SU-DHL-6 (cell line): ENCODE measurements around the gene LHPP.

ENCODE experiments used
- H2AFZ ChIP-seq: fragments of 200-600 bp; sonication (generic); 2 replicates; pipeline ENCODE4 v1.6.1; 2014; ENCODE audit warnings: low read depth, mild to moderate bottlenecking, moderate library complexity, mixed read lengths, antibody characterized with exemption, low read length; ENCODE audit not compliant: severe bottlenecking
- H3F3A ChIP-seq: fragments of 200-600 bp; shearing (Covaris generic); 2 replicates; pipeline ENCODE4 v1.6.0; 2016; ENCODE audit warnings: antibody characterized with exemption, mild to moderate bottlenecking; ENCODE audit not compliant: insufficient read depth
- H3K27ac ChIP-seq: fragments of 200-600 bp; sonication (generic); 2 replicates; pipeline ENCODE4 v1.5.1; 2016; ENCODE audit warnings: low read depth, mild to moderate bottlenecking, low read length, moderate library complexity, mixed read lengths
- H3K27me3 ChIP-seq: fragments of 200-600 bp; sonication (generic), shearing (Covaris generic); 2 replicates; pipeline ENCODE4 v1.6.0; 2014; ENCODE audit warnings: mild to moderate bottlenecking, low read length
- H3K36me3 ChIP-seq: fragments of 200-600 bp; sonication (generic); 2 replicates; pipeline ENCODE4 v1.6.1; 2014; ENCODE audit warnings: mild to moderate bottlenecking, low read length, mixed read lengths
- H3K4me2 ChIP-seq: fragments of 300-600, 200-600 bp; shearing (Covaris generic), sonication (generic); 2 replicates; pipeline ENCODE4 v1.6.0; 2014; ENCODE audit warnings: low read length, low read depth, mild to moderate bottlenecking; ENCODE audit not compliant: poor library complexity, severe bottlenecking
- H3K4me3 ChIP-seq: fragments of 200-600 bp; sonication (generic); 2 replicates; pipeline ENCODE4 v1.5.1; 2014; ENCODE audit warnings: antibody characterized with exemption, low read length, mild to moderate bottlenecking, mixed read lengths; ENCODE audit not compliant: insufficient read depth, poor library complexity, severe bottlenecking
- H3K79me2 ChIP-seq: fragments of 200-600 bp; sonication (generic); 2 replicates; pipeline ENCODE4 v1.6.1; 2014; ENCODE audit warnings: mild to moderate bottlenecking, low read length, moderate library complexity; ENCODE audit not compliant: insufficient read depth
- H3K9ac ChIP-seq: fragments of 200-600 bp; sonication (generic); 2 replicates; pipeline ENCODE4 v1.7.0; 2014; ENCODE audit warnings: mild to moderate bottlenecking, low read length
- H3K9me2 ChIP-seq: fragments of 200-600 bp; sonication (generic); replicated peaks from 2 replicates; pipeline ENCODE4 v1.6.1; 2014; ENCODE audit warnings: low read length; ENCODE audit not compliant: insufficient read depth
- H3K9me3 ChIP-seq: fragments of 200-600 bp; sonication (generic); 2 replicates; pipeline ENCODE4 v1.6.1; 2014; ENCODE audit warnings: low read length, mixed read lengths; ENCODE audit not compliant: insufficient read depth
- H4K20me1 ChIP-seq: fragments of 200-600 bp; sonication (generic); 2 replicates; pipeline ENCODE4 v1.6.1; 2014; ENCODE audit warnings: low read depth, mild to moderate bottlenecking, antibody characterized with exemption, low read length, moderate library complexity, mixed read lengths
- CTCF ChIP-seq: fragments of 200-600 bp; sonication (generic); IDR thresholded peaks from one replicate; pipeline ENCODE4 v1.5.1; 2017; ENCODE audit warnings: antibody characterized with exemption, mild to moderate bottlenecking, low read length, moderate library complexity; ENCODE audit not compliant: insufficient read depth, poor library complexity, severe bottlenecking
- EZH2phosphoT487 ChIP-seq: fragments of 200-600 bp; sonication (generic), shearing (Covaris generic); conservative IDR thresholded peaks from 2 replicates; pipeline ENCODE4 v1.6.1; 2018; ENCODE audit warnings: mild to moderate bottlenecking, antibody characterized with exemption, low read length, moderate library complexity, mixed read lengths

LHPP gene

GRCh38 chr10:124532106-124532641 is 70.6 kb downstream of the LHPP start:
- H3K9me3 ChIP-seq: no peaks in the 10 kb centered on the region
- peak overlapping the region; percentile 19 for H3K4me2 ChIP-seq
- H3K9ac ChIP-seq: peak overlapping the region; percentile 43
- no peaks in the 10 kb centered on the region for H4K20me1 ChIP-seq
- no peaks in the 10 kb centered on the region for H3K79me2 ChIP-seq
- H3K27me3 ChIP-seq: no peaks in the 10 kb centered on the region
- no peak overlapping the region for H3K4me3 ChIP-seq
- H3F3A ChIP-seq: peaks cover 51% of the 10 kb centered on the region
- peak overlapping the region; percentile 98 for H3K27ac ChIP-seq
- H2AFZ ChIP-seq: no peak overlapping the region
- H3K9me2 ChIP-seq: no peaks in the 10 kb centered on the region
- TF ChIP-seq CTCF (peak; percentile 89), EZH2phosphoT487 (no peak)
- H3K36me3 ChIP-seq: no peaks in the 10 kb centered on the region

DNA sequence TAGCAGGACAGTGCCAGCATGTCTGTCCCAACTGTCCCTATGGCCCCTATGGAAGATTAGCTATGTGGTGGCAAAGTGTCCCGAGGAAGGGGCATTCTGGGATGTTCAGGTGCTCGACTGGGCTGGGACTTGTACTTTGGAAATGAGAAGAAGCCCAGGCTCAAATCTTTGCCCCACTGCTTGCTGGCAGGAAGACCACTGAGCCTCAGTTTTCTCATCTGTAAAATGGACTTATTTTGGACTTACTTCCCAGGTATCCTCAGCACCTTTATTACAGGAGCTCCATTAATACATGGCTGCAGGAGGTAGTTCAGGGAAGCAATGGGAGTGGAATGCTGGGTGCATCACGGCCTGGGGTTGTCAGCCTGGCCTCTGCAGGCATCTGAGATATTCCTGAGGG is 71.2 kb downstream of the LHPP start:
- Histone ChIP-seq H3K79me2 (no peaks in the 10 kb centered on the region), H2AFZ (no peak overlapping the region), H4K20me1 (no peaks in the 10 kb centered on the region), H3K4me2 (peak overlapping the region; percentile 19), H3K9ac (peak overlapping the region; percentile 43), H3K36me3 (no peaks in the 10 kb centered on the region), H3K27ac (peak overlapping the region; percentile 98), H3K27me3 (no peaks in the 10 kb centered on the region), H3K9me3 (no peaks in the 10 kb centered on the region), H3F3A (peaks cover 55% of the 10 kb centered on the region), H3K9me2 (no peaks in the 10 kb centered on the region), H3K4me3 (no peak overlapping the region)
- TF ChIP-seq EZH2phosphoT487: no peak
- no peak for TF ChIP-seq CTCF

DNA sequence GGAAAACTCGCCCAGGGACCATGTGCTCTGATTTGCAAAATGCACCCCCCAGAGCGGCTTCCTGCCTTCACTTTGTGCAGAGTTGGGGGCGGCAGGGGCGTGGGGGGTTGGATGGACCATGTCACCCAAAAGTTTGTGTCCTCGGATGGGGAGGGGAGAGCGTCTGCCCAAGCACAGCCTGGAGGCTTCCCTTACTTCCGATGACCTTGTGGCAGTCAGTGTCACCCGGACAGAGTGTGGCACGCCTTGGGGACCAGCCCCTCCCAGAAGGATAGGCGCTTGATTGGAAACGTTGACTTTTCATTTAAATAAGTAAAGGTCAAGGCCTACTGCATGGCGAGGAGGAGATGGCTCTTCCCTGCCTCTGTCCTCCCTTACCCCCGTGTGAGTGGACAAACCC is 71.6 kb downstream of the LHPP start:
- no peak for TF ChIP-seq EZH2phosphoT487
- no peak for TF ChIP-seq CTCF
- Histone ChIP-seq H3K4me3 (no peak overlapping the region), H3K9me3 (no peaks in the 10 kb centered on the region), H3K27me3 (no peaks in the 10 kb centered on the region), H3K9ac (peak overlapping the region; percentile 83), H3K79me2 (no peaks in the 10 kb centered on the region), H4K20me1 (no peaks in the 10 kb centered on the region), H3K27ac (peak overlapping the region; percentile 98), H3K4me2 (no peak overlapping the region), H3K9me2 (no peaks in the 10 kb centered on the region), H3K36me3 (no peaks in the 10 kb centered on the region), H3F3A (peaks cover 57% of the 10 kb centered on the region), H2AFZ (no peak overlapping the region)
